A673 (cell line): ENCODE results near the gene WBP2. TPM values are rescaled to one million over a fixed set of nuclear protein-coding genes. Genes with fewer than 3 reads are reported as not detected.

Source experiments
- BruUV-seq: library from RNA; stranded (reverse); fragments of 400-500 nt; replicated peaks from 2 replicates; lab custom pipeline; 2021; lab: Mats Ljungman, UMichigan
- CTCF ChIA-PET: fragments of 300-600 bp; sonication (Branson Sonifier 250); formaldehyde crosslinking; loops from one replicate; lab custom pipeline; 2022; ENCODE audit warnings: antibody characterized with exemption; lab: Charles Lee
- POLR2A ChIA-PET: fragments of 300-600 bp; sonication (Branson Sonifier 250); formaldehyde crosslinking; loops from one replicate; lab custom pipeline; 2022; ENCODE audit warnings: antibody characterized with exemption; ENCODE audit not compliant: low non-redundant PET; lab: Charles Lee
- DNase-seq: peaks from one replicate; pipeline ENCODE4 v3.0.0-alpha.2; 2015; ENCODE audit warnings: low spot score
- H3K27ac ChIP-seq: fragments of 200-600 bp; sonication (generic); 2 replicates; pipeline ENCODE4 v1.5.1; 2016; ENCODE audit warnings: mixed run types, low read depth, mild to moderate bottlenecking, mixed read lengths, antibody characterized with exemption, low read length; ENCODE audit not compliant: poor library complexity, severe bottlenecking
- H3K27me3 ChIP-seq: fragments of 200-600 bp; sonication (generic); replicated peaks from 2 replicates; pipeline ENCODE4 v1.6.1; 2017; ENCODE audit warnings: mixed run types, low read depth, mild to moderate bottlenecking, mixed read lengths, antibody characterized with exemption, low read length; ENCODE audit not compliant: insufficient read depth, poor library complexity
- H3K36me3 ChIP-seq: fragments of 200-600 bp; sonication (generic); 2 replicates; pipeline ENCODE4 v1.6.1; 2016; ENCODE audit warnings: mixed run types, mild to moderate bottlenecking, mixed read lengths, antibody characterized with exemption, low read length; ENCODE audit not compliant: insufficient read depth, poor library complexity, severe bottlenecking
- H3K4me1 ChIP-seq: fragments of 200-600 bp; sonication (generic); 2 replicates; pipeline ENCODE4 v1.6.1; 2017; ENCODE audit warnings: mixed run types, mild to moderate bottlenecking, mixed read lengths, antibody characterized with exemption, low read length; ENCODE audit not compliant: insufficient read depth, poor library complexity, severe bottlenecking
- H3K4me3 ChIP-seq: fragments of 200-600 bp; sonication (generic); 2 replicates; pipeline ENCODE4 v1.5.1; 2016; ENCODE audit warnings: low read depth, mixed run types, mild to moderate bottlenecking, mixed read lengths, low read length; ENCODE audit not compliant: poor library complexity, severe bottlenecking
- H3K9me3 ChIP-seq: fragments of 200-600 bp; sonication (generic); 2 replicates; pipeline ENCODE4 v1.6.1; 2016; ENCODE audit warnings: mixed run types, low read depth, mild to moderate bottlenecking, mixed read lengths, antibody characterized with exemption, low read length; ENCODE audit not compliant: poor library complexity, severe bottlenecking
- CTCF ChIP-seq: fragments of 300-800, 200-600 bp; sonication (generic); conservative IDR thresholded peaks from 2 replicates; pipeline ENCODE4 v1.5.1; 2017; ENCODE audit warnings: low read depth, mild to moderate bottlenecking, antibody characterized with exemption, low read length, moderate library complexity, mixed read lengths
- EZH2 ChIP-seq: fragments of 200-600 bp; sonication (generic); IDR thresholded peaks from 2 replicates; pipeline ENCODE4 v1.6.1; 2017; ENCODE audit warnings: borderline replicate concordance, low read depth, mild to moderate bottlenecking, mixed read lengths, antibody characterized with exemption, low read length; ENCODE audit not compliant: poor library complexity, severe bottlenecking
- intact Hi-C: fragments of 100-400 bp; cut with micrococcal nuclease; formaldehyde crosslinking; loops from one replicate; pipeline ENCODE4 v1.10.0; 2022; ENCODE audit not compliant: unreplicated experiment
- total RNA-seq: library from RNA; stranded (reverse); gene quantifications from 2 replicates; pipeline ENCODE4 v1.2.3, GENCODE V29; 2021

WBP2 gene
- total RNA-seq, 1 experiment from 2014 or later: 70.3 TPM

- Histone ChIP-seq H3K9me3 (no peaks in the 10 kb centered on the region), H3K4me3 (no peak overlapping the region), H3K4me1 (peaks cover 11% of the 10 kb centered on the region), H3K27ac (no peak overlapping the region), H3K27me3 (no peaks in the 10 kb centered on the region), H3K36me3 (peaks cover 25% of the 10 kb centered on the region)
- BruUV-seq: no TSS peak
- TF ChIP-seq CTCF: no peak
- no peak for TF ChIP-seq EZH2
- DNase-seq: no peak
- intact Hi-C loops: no loop called here
- ChIA-PET CTCF (interaction anchor here (0.6 kb wide), 1 partner anchor 1670 kb away, joined by 3 read pairs; no protein-coding TSS in a partner anchor), POLR2A (no interaction called here)
These were observed 29.3 kb downstream of the WBP2 start for GRCh38 chr17:75825748-75826370.

GRCh38 chr17:75825149-75825552 is 30.0 kb downstream of the WBP2 start:
- no TSS peak for BruUV-seq
- ChIA-PET CTCF (interaction anchor here (0.6 kb wide), 1 partner anchor 10 kb away, joined by 6 read pairs; no protein-coding TSS in a partner anchor), POLR2A (no interaction called here)
- H3K27me3 ChIP-seq: no peaks in the 10 kb centered on the region
- H3K36me3 ChIP-seq: peaks cover 31% of the 10 kb centered on the region
- H3K4me1 ChIP-seq: peaks cover 11% of the 10 kb centered on the region
- H3K27ac ChIP-seq: no peak overlapping the region
- intact Hi-C loops: no loop called here
- no peak for DNase-seq
- no peak overlapping the region for H3K4me3 ChIP-seq
- H3K9me3 ChIP-seq: no peaks in the 10 kb centered on the region
- TF ChIP-seq CTCF (no peak), EZH2 (no peak)

GRCh38 chr17:75824666-75825065 is 30.5 kb downstream of the WBP2 start:
- Histone ChIP-seq H3K36me3 (peaks cover 36% of the 10 kb centered on the region), H3K9me3 (no peaks in the 10 kb centered on the region), H3K27ac (no peak overlapping the region), H3K27me3 (no peaks in the 10 kb centered on the region), H3K4me3 (no peak overlapping the region), H3K4me1 (peaks cover 11% of the 10 kb centered on the region)
- CTCF ChIA-PET: interaction anchor here (0.6 kb wide), 1 partner anchor 10 kb away, joined by 6 read pairs; no protein-coding TSS in a partner anchor
- POLR2A ChIA-PET: no interaction called here
- no TSS peak for BruUV-seq
- no peak for DNase-seq
- intact Hi-C loops: no loop called here
- no peak for TF ChIP-seq EZH2
- TF ChIP-seq CTCF: no peak
